ENCODE data around the gene ARID3A.

GRCh38 chr19:1004204-1004802 is 78.5 kb downstream of the ARID3A start:
- TF ChIP-seq POLR2A (IDR thresholded peaks at IDR 0.05; ENCODE audit: control extremely low read depth in 1 of 2, low read depth in 2 of 2, low read length in 2 of 2) (no peak), KDM1A (IDR thresholded peaks at IDR 0.05; ENCODE audit: borderline replicate concordance, low read length) (no peak), EZH2 (IDR thresholded peaks at IDR 0.05; ENCODE audit: low read depth, low read length, severe bottlenecking) (no peak), ZNF274 (IDR thresholded peaks at IDR 0.05; ENCODE audit: borderline replicate concordance, extremely low read depth, low read length) (no peak), CTCF (IDR thresholded peaks at IDR 0.05; ENCODE audit: control extremely low read depth in 1 of 3, insufficient read depth in 1 of 3, low read depth in 1 of 3, low read length in 3 of 3) (no peak), CEBPB (IDR thresholded peaks at IDR 0.05; ENCODE audit: low read depth, low read length) (no peak), HDAC6 (IDR thresholded peaks at IDR 0.05; ENCODE audit: low read depth, low read length) (no peak)
